Glomerular visceral epithelial cell (primary cell): Measurements from ENCODE around the gene RAB40B.

ENCODE experiments used
- DNase-seq: peaks from one replicate; pipeline ENCODE4 v3.0.0-alpha.2; 2016; ENCODE audit errors: extremely low spot score

Gene RAB40B

DNA sequence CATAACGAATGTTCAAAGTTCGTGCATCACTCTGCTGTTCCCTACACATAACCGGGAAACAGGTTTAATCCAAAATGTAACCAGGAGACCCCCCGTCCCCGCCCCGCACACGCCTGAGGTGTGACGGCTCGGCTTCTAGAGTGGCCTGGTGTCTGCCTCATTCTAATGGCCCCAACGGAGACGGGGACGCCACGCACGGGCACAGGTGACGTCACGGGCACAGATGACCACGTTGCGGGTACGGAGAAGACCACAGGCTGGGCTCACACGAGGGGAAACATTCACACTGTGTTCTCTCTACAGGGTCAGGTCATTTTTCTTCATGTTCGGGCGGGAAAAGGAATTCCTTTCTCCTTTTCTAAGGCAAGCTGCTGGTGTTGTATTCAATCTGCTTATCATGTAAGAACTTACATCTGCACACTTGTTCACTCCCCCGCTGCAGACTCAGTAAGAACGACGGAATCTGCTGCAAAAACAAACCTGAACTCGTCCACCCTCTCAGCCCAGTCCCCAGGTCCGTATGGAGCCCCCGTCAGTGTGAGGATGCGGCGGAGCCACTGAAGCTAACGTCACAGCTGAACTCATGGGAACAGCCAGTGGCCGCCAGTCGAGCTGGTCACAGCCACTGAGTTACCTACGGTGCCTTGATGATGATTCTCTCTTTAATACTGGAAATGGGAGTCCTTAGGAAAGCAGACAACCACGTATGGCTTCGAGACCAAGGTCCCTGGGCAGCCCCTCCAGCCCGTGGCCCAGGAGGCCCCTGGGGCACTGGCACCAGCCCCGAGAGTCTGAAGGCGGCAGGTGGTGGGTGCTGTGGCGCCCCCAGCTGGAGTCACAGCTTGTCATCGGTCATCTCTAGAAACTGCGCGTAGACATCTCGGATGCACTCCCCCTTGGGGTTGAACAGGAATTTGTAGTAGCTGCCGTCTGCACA is 83.1 kb downstream of the RAB40B start:
- DNase-seq, result no peak

DNA sequence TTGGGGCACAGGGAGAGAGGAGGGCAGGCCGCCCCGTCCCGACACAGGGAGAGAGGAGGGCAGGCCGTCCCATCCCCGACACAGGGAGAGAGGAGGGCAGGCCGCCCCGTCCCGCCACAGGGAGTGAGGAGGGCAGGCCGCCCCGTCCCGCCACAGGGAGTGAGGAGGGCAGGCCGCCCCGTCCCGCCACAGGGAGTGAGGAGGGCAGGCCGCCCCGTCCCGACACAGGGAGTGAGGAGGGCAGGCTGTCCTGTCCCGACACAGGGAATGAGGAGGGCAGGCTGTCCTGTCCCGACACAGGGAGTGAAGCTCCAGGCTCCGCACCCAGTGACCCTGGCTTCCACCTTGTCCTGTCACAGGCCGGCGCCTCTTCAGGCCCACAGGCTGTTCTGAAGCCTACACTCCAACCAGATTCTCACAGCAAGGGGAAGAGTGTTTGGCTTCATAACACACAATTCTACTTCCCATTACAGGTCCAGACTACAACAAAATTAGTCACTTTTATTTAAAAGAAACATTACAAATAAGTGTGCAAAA is 84.3 kb downstream of the RAB40B start:
- no peak for DNase-seq

DNA sequence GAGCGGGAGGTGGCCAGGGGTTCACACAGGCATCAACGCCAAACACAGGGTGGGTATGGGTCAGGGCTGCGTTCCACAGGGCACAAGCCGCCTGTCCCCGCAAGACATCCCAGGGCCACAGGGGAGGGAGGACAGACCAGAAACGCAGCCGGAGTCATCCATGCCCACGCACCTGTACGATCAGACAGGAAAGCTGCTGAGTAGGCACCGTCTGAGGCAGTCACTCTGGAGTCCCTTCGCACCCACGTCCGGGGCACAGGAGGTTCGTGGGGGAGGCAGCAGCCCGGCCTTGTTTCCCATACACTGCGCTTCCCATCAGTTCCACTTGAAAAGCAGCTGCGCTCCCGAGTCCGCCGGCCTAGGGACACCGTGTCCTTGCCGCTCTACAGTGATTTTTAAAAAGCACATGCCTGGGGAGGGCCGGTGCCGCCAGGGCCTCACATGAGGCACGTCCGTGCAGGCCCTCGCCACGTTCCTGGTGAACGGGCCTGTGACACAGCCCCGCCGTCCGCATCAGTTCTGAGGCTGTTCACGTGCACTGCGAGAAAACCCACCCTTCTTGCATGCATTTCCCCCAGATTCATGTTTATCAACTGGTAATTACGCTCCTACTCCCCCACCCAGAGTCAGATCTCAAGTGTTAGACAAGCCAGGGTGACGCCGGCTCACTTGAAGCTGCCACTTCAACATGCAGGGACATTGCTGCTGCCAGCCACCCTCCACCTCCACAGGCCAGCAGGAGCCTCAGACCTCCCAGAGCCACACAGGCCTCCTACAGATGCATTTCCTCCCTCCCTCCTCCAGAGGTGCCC is 85.0 kb downstream of the RAB40B start:
- no peak for DNase-seq

DNA sequence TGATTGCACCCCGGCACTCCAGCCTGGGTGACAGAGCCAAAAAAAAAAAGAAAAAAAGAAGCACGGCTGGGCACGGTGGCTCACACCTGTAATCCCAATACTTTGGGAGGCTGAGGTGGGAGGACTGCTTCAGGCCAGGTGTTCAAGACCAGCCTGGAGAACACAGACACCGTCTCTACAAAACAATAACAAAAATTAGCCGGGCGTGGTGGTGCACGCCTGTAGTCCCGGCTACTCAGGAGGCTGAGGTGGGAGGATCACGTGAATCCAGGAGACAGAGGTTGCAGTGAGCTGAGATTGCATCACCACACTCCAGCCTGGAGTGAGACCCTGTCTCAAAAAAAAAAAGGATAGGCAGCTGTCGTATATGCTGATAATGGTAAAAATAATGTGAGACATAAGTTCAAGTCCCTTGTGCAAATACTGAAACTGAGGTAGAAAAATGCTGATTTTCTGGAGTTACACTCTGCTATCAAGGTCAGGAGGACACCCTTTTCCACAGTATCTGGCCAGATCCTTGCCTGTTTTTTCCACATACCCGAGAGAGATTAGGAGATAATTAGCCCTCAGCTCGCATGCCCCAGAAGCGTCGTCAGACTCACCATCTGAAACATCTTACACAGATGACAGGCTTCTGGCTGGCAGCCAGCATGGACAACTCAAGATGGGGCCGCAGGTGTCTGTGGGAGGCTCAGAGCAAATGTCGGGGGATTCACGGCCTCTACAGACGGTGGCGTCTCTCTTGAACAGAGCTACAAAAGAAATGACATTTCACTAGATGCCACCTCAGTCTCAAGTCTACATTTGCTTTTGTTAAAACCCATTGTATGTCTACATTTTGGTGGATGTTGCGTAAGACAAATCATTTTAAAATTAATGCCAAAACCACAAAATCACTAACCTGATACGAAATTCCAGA is 87.1 kb downstream of the RAB40B start:
- DNase-seq, result peak; percentile 27

DNA sequence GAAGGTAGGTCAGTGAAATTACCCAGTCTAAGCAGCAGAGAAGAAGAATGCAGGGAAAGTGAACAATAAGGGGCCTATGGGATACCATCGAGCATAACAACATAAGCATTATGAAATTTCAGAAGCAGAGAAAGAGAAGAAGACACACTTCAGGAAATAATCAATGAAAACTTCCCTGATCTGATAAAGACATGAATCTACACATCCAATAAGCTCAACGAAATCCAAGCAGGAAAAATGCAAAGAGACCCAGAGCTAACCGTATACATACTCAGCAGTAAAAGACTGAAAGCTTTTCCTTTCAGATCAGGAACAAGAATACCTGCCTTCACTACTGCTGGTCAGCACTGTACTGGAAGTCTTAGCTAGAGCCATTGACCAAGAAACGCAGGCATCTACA is 88.8 kb downstream of the RAB40B start:
- no peak for DNase-seq

DNA sequence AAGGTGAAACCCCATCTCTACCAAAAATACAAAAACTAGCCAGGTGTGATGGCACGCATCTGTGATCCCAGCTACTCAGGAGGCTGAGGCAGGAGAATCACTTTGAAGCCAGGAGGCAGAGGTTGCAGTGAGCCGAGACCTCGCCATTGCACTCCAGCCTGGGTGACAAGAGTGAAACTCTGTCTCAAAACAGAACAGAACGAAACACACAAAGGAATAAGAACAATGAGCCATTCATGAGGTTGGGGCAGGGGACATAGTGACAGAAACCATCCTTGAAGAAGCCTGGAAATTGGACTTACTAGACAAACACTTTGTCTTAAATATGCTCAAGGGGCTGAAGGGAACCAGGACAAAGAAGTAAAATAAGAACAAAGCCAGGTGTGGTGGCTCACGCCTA is 89.7 kb downstream of the RAB40B start:
- no peak for DNase-seq

DNA sequence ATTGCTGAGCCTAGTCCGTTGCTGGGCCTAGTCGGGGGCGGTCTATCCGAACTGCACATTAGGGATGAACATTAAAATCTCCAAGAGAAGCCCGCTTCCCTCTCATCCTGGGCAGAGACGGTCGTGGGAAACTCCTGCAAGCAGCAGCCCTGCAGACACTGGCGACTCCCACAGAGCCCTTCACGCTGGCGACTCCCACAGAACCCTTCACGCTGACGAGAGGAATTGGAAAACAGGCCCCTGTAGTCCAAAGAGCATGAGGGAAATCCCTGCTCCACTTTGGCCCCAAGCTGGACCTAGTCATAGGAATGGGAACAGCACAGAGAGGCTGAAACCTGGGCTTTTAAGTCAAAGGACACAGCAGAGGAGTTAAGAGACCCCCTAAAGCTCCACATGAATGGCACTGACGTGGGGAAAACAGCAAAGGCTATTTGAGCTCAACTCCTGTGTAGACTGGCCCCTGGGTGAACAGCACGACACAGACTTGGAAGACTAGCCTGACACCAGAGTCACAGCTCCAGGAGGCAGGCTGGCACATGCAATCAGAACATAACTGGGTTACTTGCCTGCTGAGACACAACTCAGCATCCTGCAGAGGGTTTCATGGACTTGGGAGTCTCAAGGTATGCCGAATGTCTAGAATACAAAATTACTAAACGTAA is 92.4 kb downstream of the RAB40B start:
- DNase-seq, result no peak
